ENCODE data around the gene SERF2.
A peak's percentile ranks its signal among the peaks of the same experiment; 100 is the strongest.

DNA sequence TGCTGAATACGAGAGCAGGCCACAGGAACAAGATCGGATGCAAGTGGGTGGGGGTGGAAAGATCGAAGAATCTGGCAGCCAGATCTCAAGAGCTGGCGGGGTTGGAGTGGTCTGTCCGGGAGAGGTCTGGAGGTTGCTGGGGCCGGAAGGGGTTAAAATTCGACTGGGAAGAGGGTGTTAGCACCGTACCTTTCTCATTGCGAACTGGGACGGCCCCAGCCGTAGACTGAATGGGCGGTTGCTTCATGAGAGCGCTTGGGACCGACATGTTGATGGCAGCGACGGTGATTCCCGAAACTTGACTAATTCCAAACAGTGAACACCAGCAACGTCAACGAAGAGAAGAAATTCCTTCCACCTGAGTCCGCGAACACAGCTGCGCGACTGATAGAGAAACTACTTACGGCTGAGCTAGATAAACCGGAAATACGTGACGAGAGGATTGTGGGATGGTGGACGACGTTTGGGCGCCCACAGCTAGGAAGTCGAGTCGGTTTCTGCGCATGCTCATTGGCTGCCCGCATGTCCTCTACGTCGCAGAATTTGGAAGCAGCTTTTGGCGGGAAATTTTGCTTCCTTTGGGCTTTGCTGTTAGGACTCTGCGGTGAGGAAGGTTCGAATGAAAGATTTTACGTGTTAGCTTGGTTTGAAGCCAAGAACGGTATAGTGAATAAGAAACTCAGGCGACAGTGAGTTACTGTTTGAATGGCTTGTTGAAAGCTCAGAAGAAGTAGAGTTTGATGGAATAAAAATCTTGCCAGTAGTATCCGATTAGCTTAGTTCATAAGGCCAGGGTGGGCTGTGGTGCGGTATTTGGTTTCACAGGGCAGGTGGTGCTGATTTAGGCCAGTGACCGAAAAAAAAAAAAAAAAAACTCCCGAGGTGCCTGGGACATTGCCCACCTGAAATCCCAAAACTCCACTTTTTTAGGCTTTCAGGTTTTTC, 32.5 kb downstream of the SERF2 start, which contains the start of gene MFAP1:
- TF ChIP-seq, protein P1, sequence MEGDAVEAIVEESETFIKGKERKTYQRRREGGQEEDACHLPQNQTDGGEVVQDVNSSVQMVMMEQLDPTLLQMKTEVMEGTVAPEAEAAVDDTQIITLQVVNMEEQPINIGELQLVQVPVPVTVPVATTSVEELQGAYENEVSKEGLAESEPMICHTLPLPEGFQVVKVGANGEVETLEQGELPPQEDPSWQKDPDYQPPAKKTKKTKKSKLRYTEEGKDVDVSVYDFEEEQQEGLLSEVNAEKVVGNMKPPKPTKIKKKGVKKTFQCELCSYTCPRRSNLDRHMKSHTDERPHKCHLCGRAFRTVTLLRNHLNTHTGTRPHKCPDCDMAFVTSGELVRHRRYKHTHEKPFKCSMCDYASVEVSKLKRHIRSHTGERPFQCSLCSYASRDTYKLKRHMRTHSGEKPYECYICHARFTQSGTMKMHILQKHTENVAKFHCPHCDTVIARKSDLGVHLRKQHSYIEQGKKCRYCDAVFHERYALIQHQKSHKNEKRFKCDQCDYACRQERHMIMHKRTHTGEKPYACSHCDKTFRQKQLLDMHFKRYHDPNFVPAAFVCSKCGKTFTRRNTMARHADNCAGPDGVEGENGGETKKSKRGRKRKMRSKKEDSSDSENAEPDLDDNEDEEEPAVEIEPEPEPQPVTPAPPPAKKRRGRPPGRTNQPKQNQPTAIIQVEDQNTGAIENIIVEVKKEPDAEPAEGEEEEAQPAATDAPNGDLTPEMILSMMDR (IDR thresholded peaks at IDR 0.05) = no peak
- TF ChIP-seq POLR2A (IDR thresholded peaks at IDR 0.05) (peak in 1 of 2 donors; percentile 62), POLR2AphosphoS5 (IDR thresholded peaks at IDR 0.05; ENCODE audit: insufficient read depth in 1 of 2, low read depth in 1 of 2) (peak; percentile 87 to 100)

Measured in vagina (tissue), 2 donors.